Activated CD4-positive, alpha-beta memory T cell treated with anti-CD3 and anti-CD28 coated beads, Interleukin-2, amount 10 ng/mL, durations not matched to agents 7 days and 5 days (primary cell): ENCODE results near the gene CLK3. TPM values are rescaled to one million over a fixed set of nuclear protein-coding genes. Genes with fewer than 3 reads are reported as not detected.

ENCODE experiments used
- CTCF ChIA-PET: fragments of 350-600 bp; sonication (Branson Sonifier 250); formaldehyde crosslinking; loops from one replicate; lab custom pipeline; 2021; ENCODE audit warnings: antibody characterized with exemption, inconsistent platforms; lab: Charles Lee
- POLR2A ChIA-PET: fragments of 350-600 bp; sonication (Branson Sonifier 250); formaldehyde crosslinking; loops from one replicate; lab custom pipeline; 2021; ENCODE audit warnings: antibody characterized with exemption; lab: Charles Lee
- DNase-seq: peaks from one replicate; pipeline ENCODE4 v3.0.0-alpha.2; 2020
- H3K27ac Mint-ChIP-seq: one replicate; pipeline ENCODE4 v1.8.0; 2021; ENCODE audit warnings: mild to moderate bottlenecking, mixed read lengths
- H3K27me3 Mint-ChIP-seq: one replicate; pipeline ENCODE4 v1.8.0; 2021; ENCODE audit warnings: mixed read lengths
- H3K36me3 Mint-ChIP-seq: one replicate; pipeline ENCODE4 v1.8.0; 2021; ENCODE audit warnings: low read depth, mixed read lengths
- H3K4me1 Mint-ChIP-seq: one replicate; pipeline ENCODE4 v1.8.0; 2021; ENCODE audit warnings: mixed read lengths
- H3K4me3 Mint-ChIP-seq: one replicate; pipeline ENCODE4 v1.8.0; 2021; ENCODE audit warnings: mild to moderate bottlenecking, mixed read lengths
- H3K9me3 Mint-ChIP-seq: one replicate; pipeline ENCODE4 v1.8.0; 2021; ENCODE audit warnings: mixed read lengths
- total RNA-seq, 2 experiments: library from RNA; stranded (reverse); gene quantifications; one replicate each; pipeline ENCODE4 v1.2.3, GENCODE V29; 2021

Gene CLK3
- total RNA-seq, 2 experiments from 2014 or later: 133 to 136 TPM

GRCh38 chr15:74633781-74634180, 18.1 kb downstream of the CLK3 start:
- ChIA-PET CTCF (interaction anchor here (1.1 to 13.8 kb wide), 19 partner anchors 9 to 320 kb away, joined by 3 to 329 read pairs (median 7); partner anchors contain the start of genes CLK3 and FAM219B), POLR2A (interaction anchor here (0.8 to 7.5 kb wide), 4 partner anchors 17 to 257 kb away, joined by 3 to 48 read pairs (median 8); partner anchors contain the start of gene CLK3)
- H3K36me3 Mint-ChIP-seq: peaks cover 45% of the 10 kb centered on the region
- no peaks in the 10 kb centered on the region for H3K4me1 Mint-ChIP-seq
- no peak for DNase-seq
- H3K27ac Mint-ChIP-seq: no peak overlapping the region
- no peaks in the 10 kb centered on the region for H3K9me3 Mint-ChIP-seq
- H3K4me3 Mint-ChIP-seq: no peak overlapping the region
- no peaks in the 10 kb centered on the region for H3K27me3 Mint-ChIP-seq

GRCh38 chr15:74635228-74635627, 19.6 kb downstream of the CLK3 start:
- DNase-seq: peak; percentile 81
- no peak overlapping the region for H3K4me3 Mint-ChIP-seq
- no peak overlapping the region for H3K27ac Mint-ChIP-seq
- H3K9me3 Mint-ChIP-seq: no peaks in the 10 kb centered on the region
- H3K36me3 Mint-ChIP-seq: peaks cover 48% of the 10 kb centered on the region
- no peaks in the 10 kb centered on the region for H3K4me1 Mint-ChIP-seq
- ChIA-PET POLR2A (interaction anchor here (0.7 to 7.5 kb wide), 7 partner anchors 14 to 164 kb away, joined by 3 to 48 read pairs (median 3); no protein-coding TSS in a partner anchor), CTCF (interaction anchor here (0.7 to 13.8 kb wide), 25 partner anchors 9 to 316 kb away, joined by 3 to 329 read pairs (median 5); partner anchors contain the start of genes CLK3, COX5A and FAM219B)
- no peaks in the 10 kb centered on the region for H3K27me3 Mint-ChIP-seq

- Mint-ChIP-seq H3K4me3 (no peak overlapping the region), H3K9me3 (no peaks in the 10 kb centered on the region), H3K27ac (no peak overlapping the region), H3K36me3 (peaks cover 41% of the 10 kb centered on the region), H3K27me3 (no peaks in the 10 kb centered on the region), H3K4me1 (peaks cover 4% of the 10 kb centered on the region)
- ChIA-PET POLR2A (interaction anchor here (7.5 kb wide), 1 partner anchor 132 kb away, joined by 48 read pairs; no protein-coding TSS in a partner anchor), CTCF (interaction anchor here (1.0 to 13.8 kb wide), 10 partner anchors 12 to 314 kb away, joined by 3 to 329 read pairs (median 4); no protein-coding TSS in a partner anchor)
- DNase-seq: no peak
Measured at GRCh38 chr15:74636984-74637383, 21.3 kb downstream of the CLK3 start.

GRCh38 chr15:74641151-74641550, 25.5 kb downstream of the CLK3 start:
- Mint-ChIP-seq H3K27me3 (no peaks in the 10 kb centered on the region), H3K4me3 (no peak overlapping the region), H3K27ac (no peak overlapping the region), H3K36me3 (peaks cover 18% of the 10 kb centered on the region), H3K4me1 (peaks cover 8% of the 10 kb centered on the region), H3K9me3 (no peaks in the 10 kb centered on the region)
- ChIA-PET POLR2A (interaction anchor here (0.9 to 1.1 kb wide), 3 partner anchors 14 to 136 kb away, joined by 3 read pairs; no protein-coding TSS in a partner anchor), CTCF (interaction anchor here (1.1 to 13.8 kb wide), 5 partner anchors 9 to 202 kb away, joined by 3 to 329 read pairs (median 4); partner anchors contain the start of gene ULK3)
- DNase-seq: no peak

- DNase-seq: no peak
- no peak overlapping the region for H3K4me3 Mint-ChIP-seq
- ChIA-PET POLR2A (no interaction called here), CTCF (interaction anchor here (1.4 to 13.8 kb wide), 3 partner anchors 11 to 127 kb away, joined by 4 to 329 read pairs (median 6); no protein-coding TSS in a partner anchor)
- H3K27ac Mint-ChIP-seq: no peak overlapping the region
- no peaks in the 10 kb centered on the region for H3K9me3 Mint-ChIP-seq
- no peaks in the 10 kb centered on the region for H3K27me3 Mint-ChIP-seq
- peaks cover 18% of the 10 kb centered on the region for H3K36me3 Mint-ChIP-seq
- peaks cover 8% of the 10 kb centered on the region for H3K4me1 Mint-ChIP-seq
Measured at GRCh38 chr15:74642348-74642733, 26.7 kb downstream of the CLK3 start.

- Mint-ChIP-seq H3K4me1 (peaks cover 8% of the 10 kb centered on the region), H3K27me3 (no peaks in the 10 kb centered on the region), H3K4me3 (no peak overlapping the region), H3K27ac (no peak overlapping the region), H3K36me3 (peaks cover 15% of the 10 kb centered on the region), H3K9me3 (no peaks in the 10 kb centered on the region)
- ChIA-PET POLR2A (no interaction called here), CTCF (interaction anchor here (1.4 to 13.8 kb wide), 3 partner anchors 8 to 126 kb away, joined by 4 to 329 read pairs (median 9); no protein-coding TSS in a partner anchor)
- DNase-seq: no peak
Measured at GRCh38 chr15:74642734-74643664, 27.4 kb downstream of the CLK3 start.

GRCh38 chr15:74643665-74644204, 28.1 kb downstream of the CLK3 start:
- ChIA-PET POLR2A (no interaction called here), CTCF (interaction anchor here (1.4 to 2.1 kb wide), 2 partner anchors 9 to 124 kb away, joined by 4 to 9 read pairs; no protein-coding TSS in a partner anchor)
- Mint-ChIP-seq H3K27me3 (no peaks in the 10 kb centered on the region), H3K4me3 (no peak overlapping the region), H3K4me1 (peaks cover 8% of the 10 kb centered on the region), H3K27ac (no peak overlapping the region), H3K9me3 (no peaks in the 10 kb centered on the region), H3K36me3 (peaks cover 11% of the 10 kb centered on the region)
- no peak for DNase-seq

- no peaks in the 10 kb centered on the region for H3K9me3 Mint-ChIP-seq
- POLR2A ChIA-PET: interaction anchor here (0.6 to 1.2 kb wide), 2 partner anchors 111 to 113 kb away, joined by 3 read pairs; no protein-coding TSS in a partner anchor
- no peak overlapping the region for H3K4me3 Mint-ChIP-seq
- peaks cover 8% of the 10 kb centered on the region for H3K4me1 Mint-ChIP-seq
- DNase-seq: no peak
- H3K27me3 Mint-ChIP-seq: no peaks in the 10 kb centered on the region
- no peak overlapping the region for H3K27ac Mint-ChIP-seq
- peaks cover 7% of the 10 kb centered on the region for H3K36me3 Mint-ChIP-seq
- CTCF ChIA-PET: interaction anchor here (0.7 to 1.4 kb wide), 2 partner anchors 124 to 349 kb away, joined by 3 to 4 read pairs; no protein-coding TSS in a partner anchor
Measured at GRCh38 chr15:74646480-74646879, 30.8 kb downstream of the CLK3 start.

GRCh38 chr15:74648051-74648842, 32.6 kb downstream of the CLK3 start:
- H3K9me3 Mint-ChIP-seq: no peaks in the 10 kb centered on the region
- POLR2A ChIA-PET: interaction anchor here (0.7 kb wide), 1 partner anchor 8 kb away, joined by 3 read pairs; no protein-coding TSS in a partner anchor

GRCh38 chr15:74651242-74651741, 35.7 kb downstream of the CLK3 start:
- Mint-ChIP-seq H3K4me3 (no peak overlapping the region), H3K36me3 (peaks cover 10% of the 10 kb centered on the region), H3K4me1 (peaks cover 22% of the 10 kb centered on the region), H3K9me3 (no peaks in the 10 kb centered on the region), H3K27ac (no peak overlapping the region), H3K27me3 (no peaks in the 10 kb centered on the region)
- POLR2A ChIA-PET: no interaction called here
- CTCF ChIA-PET: interaction anchor here (0.7 to 1.0 kb wide), 2 partner anchors 119 to 299 kb away, joined by 3 read pairs; no protein-coding TSS in a partner anchor
- no peak for DNase-seq

More at GRCh38 chr15:74648051-74648842, 32.6 kb downstream of the CLK3 start:
- no peak for DNase-seq
- Mint-ChIP-seq H3K27ac (no peak overlapping the region), H3K36me3 (peaks cover 7% of the 10 kb centered on the region), H3K27me3 (no peaks in the 10 kb centered on the region), H3K4me3 (no peak overlapping the region), H3K4me1 (peaks cover 1% of the 10 kb centered on the region)
- CTCF ChIA-PET: interaction anchor here (1.1 to 1.5 kb wide), 2 partner anchors 27 to 121 kb away, joined by 4 to 10 read pairs; no protein-coding TSS in a partner anchor

GRCh38 chr15:74653426-74654102, 37.9 kb downstream of the CLK3 start:
- CTCF ChIA-PET: interaction anchor here (1.1 to 2.2 kb wide), 3 partner anchors 18 to 116 kb away, joined by 3 to 8 read pairs (median 4); no protein-coding TSS in a partner anchor
- no peak overlapping the region for H3K27ac Mint-ChIP-seq
- POLR2A ChIA-PET: no interaction called here
- no peaks in the 10 kb centered on the region for H3K27me3 Mint-ChIP-seq
- H3K4me3 Mint-ChIP-seq: no peak overlapping the region
- H3K36me3 Mint-ChIP-seq: peaks cover 10% of the 10 kb centered on the region
- peaks cover 40% of the 10 kb centered on the region for H3K4me1 Mint-ChIP-seq
- no peaks in the 10 kb centered on the region for H3K9me3 Mint-ChIP-seq
- no peak for DNase-seq
